MM.1S (cell line): Measurements from ENCODE around the gene IL27RA.
"Not testable (repeated sequence)": the region's sequence is repeated elsewhere in the genome, so short reads cannot be mapped to it uniquely, and the experiment has no call there.

ENCODE experiments used
- CTCF ChIP-seq: fragments of 300-600 bp; sonication (generic); IDR thresholded peaks from 2 replicates; pipeline ENCODE4 v1.5.1; 2016; ENCODE audit warnings: antibody characterized with exemption, low read length, mixed read lengths
- EZH2phosphoT487 ChIP-seq: fragments of 300-600 bp; sonication (generic); IDR thresholded peaks from 2 replicates; pipeline ENCODE4 v1.6.1; 2018; ENCODE audit warnings: antibody characterized with exemption, low read length

GRCh38 chr19:14035159-14035558, 3.6 kb downstream of the IL27RA start:
- not testable (repeated sequence) for TF ChIP-seq CTCF, EZH2phosphoT487
